Epithelial cell of proximal tubule (primary cell): ENCODE results near the gene IRF6. TPM values are rescaled to one million over a fixed set of nuclear protein-coding genes. Genes with fewer than 3 reads are reported as not detected.

Experiments
- DNase-seq: peaks from one replicate; pipeline ENCODE4 v3.0.0-alpha.2; 2011; ENCODE audit warnings: low read depth
- H3K4me3 ChIP-seq: 2 replicates; pipeline ENCODE4 v1.5.1; 2011; ENCODE audit warnings: low read depth, mild to moderate bottlenecking, low read length
- total RNA-seq: library from RNA; depleted of rRNA; stranded (reverse); fragments of >200 nt; gene quantifications from 2 replicates; pipeline ENCODE4 v1.2.3, GENCODE V29; 2015
- TF ChIP-seq, protein P1 (sequence below): conservative IDR thresholded peaks from 2 replicates; pipeline ENCODE4 v1.5.1; 2012; ENCODE audit warnings: low read depth, mild to moderate bottlenecking, low read length

The IRF6 gene
- total RNA-seq, 1 donor from 2014 or later = 43.8 TPM

DNA sequence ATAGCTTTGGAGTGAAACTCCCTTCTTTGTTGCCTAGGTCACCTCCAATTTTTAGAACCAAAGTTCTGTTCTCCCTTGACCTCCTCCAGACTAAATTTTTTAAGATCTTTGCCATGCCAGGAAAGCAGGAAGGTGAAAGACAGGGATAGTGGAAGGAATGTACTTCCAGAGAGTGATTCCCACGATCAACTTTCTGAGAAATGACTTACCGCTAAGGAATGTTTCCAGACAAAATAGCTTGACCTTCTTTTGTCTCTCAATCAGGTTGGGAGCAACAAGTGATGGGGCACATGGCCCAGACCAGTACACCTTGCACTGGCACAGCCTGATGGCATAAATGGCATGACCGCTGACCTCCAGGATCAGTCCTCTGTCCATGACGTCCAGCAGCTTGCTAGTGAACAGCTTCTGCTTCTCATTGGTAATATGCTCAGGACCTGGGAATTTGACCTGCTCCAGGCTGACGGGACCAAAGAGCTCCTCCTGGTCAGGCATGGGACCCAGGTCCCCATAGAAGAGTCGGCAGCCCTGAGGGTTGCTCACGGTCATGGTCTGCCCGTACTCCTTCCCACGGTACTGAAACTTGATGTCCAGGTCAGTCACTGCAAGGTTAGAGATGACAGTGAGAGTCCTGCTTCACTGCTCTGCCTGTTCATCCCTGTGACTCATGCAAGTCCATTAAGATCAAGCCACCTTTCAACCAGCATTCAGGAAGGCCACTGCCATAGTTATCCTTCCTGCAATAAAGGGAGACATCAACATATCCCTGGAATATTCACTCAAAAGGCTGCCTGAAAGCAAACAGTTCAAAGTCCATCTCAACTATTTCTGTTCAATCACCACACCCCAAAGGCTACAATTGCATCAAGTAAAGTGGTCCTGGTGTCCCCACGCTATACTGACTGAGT is 15.4 kb downstream of the IRF6 start:
- H3K4me3 ChIP-seq = no peak overlapping the region
- no peak for DNase-seq
- TF ChIP-seq, protein P1, sequence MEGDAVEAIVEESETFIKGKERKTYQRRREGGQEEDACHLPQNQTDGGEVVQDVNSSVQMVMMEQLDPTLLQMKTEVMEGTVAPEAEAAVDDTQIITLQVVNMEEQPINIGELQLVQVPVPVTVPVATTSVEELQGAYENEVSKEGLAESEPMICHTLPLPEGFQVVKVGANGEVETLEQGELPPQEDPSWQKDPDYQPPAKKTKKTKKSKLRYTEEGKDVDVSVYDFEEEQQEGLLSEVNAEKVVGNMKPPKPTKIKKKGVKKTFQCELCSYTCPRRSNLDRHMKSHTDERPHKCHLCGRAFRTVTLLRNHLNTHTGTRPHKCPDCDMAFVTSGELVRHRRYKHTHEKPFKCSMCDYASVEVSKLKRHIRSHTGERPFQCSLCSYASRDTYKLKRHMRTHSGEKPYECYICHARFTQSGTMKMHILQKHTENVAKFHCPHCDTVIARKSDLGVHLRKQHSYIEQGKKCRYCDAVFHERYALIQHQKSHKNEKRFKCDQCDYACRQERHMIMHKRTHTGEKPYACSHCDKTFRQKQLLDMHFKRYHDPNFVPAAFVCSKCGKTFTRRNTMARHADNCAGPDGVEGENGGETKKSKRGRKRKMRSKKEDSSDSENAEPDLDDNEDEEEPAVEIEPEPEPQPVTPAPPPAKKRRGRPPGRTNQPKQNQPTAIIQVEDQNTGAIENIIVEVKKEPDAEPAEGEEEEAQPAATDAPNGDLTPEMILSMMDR = no peak

GRCh38 chr1:209789245-209789644 is 16.7 kb downstream of the IRF6 start:
- H3K4me3 ChIP-seq = no peak overlapping the region
- TF ChIP-seq, protein P1 = no peak
- no peak for DNase-seq

DNA sequence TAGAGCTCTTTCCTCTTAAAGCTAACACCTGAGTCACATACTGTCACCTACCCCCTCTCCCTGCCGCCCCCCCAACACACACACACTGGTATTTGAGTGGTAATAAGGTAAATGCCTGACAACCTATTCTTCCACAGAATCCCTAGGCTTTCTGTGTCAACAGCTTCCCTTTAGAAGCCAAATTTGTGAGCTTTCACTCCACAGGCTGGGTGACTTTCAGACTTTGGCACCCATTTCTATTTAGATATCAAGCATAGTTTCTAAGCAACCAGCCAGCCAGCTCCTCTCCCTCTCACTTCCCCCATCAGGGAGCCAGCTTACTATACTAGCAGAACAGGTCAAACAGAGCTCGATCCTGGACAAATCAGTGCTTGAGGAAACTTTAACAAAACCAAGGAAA is 18.4 kb downstream of the IRF6 start:
- no peak overlapping the region for H3K4me3 ChIP-seq
- TF ChIP-seq, protein P1 = no peak
- DNase-seq = no peak

- no peak for DNase-seq
- no peak overlapping the region for H3K4me3 ChIP-seq
- TF ChIP-seq, protein P1 = no peak
Observed at GRCh38 chr1:209786146-209786545, 19.8 kb downstream of the IRF6 start.

DNA sequence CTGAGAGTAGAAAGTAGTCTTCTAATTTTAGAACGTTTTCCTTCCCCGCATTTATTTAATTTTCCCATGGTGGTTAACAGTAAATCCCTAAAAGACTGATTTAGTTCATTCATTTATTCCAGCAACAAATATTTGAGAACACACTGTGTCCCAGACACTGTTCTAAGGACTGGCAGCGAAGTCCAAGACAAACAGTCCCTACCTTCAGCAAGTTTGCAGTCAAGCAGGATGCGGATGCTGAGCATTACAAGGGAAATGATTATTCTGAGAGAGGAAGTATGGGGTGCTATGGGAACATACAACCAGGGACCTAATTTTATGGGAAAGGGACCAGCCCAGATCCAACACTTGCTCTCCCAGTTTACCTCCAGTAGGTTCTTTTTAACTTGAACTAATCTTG is 20.4 kb downstream of the IRF6 start:
- TF ChIP-seq, protein P1 = no peak
- no peak overlapping the region for H3K4me3 ChIP-seq
- no peak for DNase-seq

DNA sequence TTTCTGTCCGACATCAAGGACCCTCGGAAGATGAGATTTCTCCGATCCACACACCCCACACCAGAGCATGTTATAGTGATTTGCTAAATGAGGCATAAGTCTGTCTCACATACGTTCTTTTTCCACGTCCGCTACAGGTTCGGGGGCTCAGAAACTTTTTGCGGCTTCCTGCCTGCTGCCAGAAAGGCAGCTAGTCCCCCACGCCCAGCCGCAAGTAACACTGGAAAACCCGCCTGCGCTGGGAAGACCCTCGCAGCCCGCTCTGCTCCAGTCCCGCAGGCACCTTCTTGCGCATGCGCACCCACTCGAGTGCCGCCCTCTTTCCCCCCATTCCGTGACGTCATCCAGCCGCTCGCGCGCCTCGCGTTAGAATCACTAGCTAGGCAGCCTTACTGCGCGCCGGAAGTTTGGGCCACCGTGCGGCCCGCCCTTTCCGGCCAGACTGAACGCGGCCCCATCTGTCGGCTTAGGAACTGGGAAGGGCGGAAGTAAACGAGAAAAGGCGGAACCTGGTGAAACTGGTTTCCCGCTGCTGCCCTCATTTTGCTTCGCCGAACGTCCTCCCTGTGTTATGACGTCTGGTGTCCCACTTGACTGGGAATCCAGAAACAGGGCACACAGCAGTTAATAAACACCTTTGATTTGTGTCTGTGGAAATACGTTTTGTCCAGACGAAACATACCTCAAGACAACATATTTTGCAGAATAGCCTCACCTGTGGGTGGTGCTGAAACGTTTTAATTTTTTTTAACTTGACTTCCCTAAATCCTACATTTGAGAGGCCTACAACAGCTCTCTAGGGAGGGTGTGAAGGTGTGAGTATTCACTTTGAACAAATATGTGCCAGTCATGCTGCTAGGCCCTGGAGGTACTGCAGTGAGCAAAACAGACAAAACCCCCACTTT is 21.4 kb downstream of the IRF6 start, which contains the start of gene C1orf74:
Gene C1orf74 (minus strand): TSS at position 295 of the 905 bp plus-strand sequence. CDS start 925 bp downstream, outside the sequence.
- peak; percentile 52 for DNase-seq
- H3K4me3 ChIP-seq = peak within 1 kb of the TSS; percentile 92
- TF ChIP-seq, protein P1 = no peak
